ENCODE measurements around the gene SLF1.

The SLF1 gene

GRCh38 chr5:94711785-94712184 lies 93.3 kb downstream of the SLF1 start:
- no peak for DNase-seq (ENCODE audit: low read depth in 2 of 2)

- DNase-seq (ENCODE audit: low read depth in 2 of 2) = no peak
Measured at GRCh38 chr5:94715768-94716167, 97.3 kb downstream of the SLF1 start.

- no peak for DNase-seq (ENCODE audit: low read depth in 2 of 2)
Measured at GRCh38 chr5:94725142-94725541, 106.7 kb downstream of the SLF1 start.

GRCh38 chr5:94731471-94731870 lies 113.0 kb downstream of the SLF1 start:
- no peak for DNase-seq (ENCODE audit: low read depth in 2 of 2)

- no peak for DNase-seq (ENCODE audit: low read depth in 2 of 2)
Measured at GRCh38 chr5:94736498-94736897, 118.0 kb downstream of the SLF1 start.

- DNase-seq (ENCODE audit: low read depth in 2 of 2) = no peak
Measured at GRCh38 chr5:94740286-94740685, 121.8 kb downstream of the SLF1 start.

- DNase-seq (ENCODE audit: low read depth in 2 of 2) = no peak
Measured at GRCh38 chr5:94742852-94743251, 124.4 kb downstream of the SLF1 start.

GRCh38 chr5:94744906-94745305 lies 126.4 kb downstream of the SLF1 start:
- no peak for DNase-seq (ENCODE audit: low read depth in 2 of 2)

GRCh38 chr5:94745786-94746730 lies 127.6 kb downstream of the SLF1 start:
- DNase-seq (ENCODE audit: low read depth in 2 of 2) = no peak

- no peak for DNase-seq (ENCODE audit: low read depth in 2 of 2)
Measured at GRCh38 chr5:94746731-94747124, 128.3 kb downstream of the SLF1 start.

Data from fibroblast of skin of left biceps (primary cell).